HG02943 (cell line): ENCODE results near the gene KCNG2.

ENCODE experiments used
- ATAC-seq: cut with Tn5 transposase; IDR thresholded peaks from one replicate; pipeline ENCODE4 v1.9.1; 2021; ENCODE audit warnings: mild to moderate bottlenecking, low read depth, moderate library complexity; ENCODE audit not compliant: unreplicated experiment

KCNG2 gene

GRCh38 chr18:79796531-79797405 is 970 bp upstream of the KCNG2 start:
- no peak for ATAC-seq

DNA sequence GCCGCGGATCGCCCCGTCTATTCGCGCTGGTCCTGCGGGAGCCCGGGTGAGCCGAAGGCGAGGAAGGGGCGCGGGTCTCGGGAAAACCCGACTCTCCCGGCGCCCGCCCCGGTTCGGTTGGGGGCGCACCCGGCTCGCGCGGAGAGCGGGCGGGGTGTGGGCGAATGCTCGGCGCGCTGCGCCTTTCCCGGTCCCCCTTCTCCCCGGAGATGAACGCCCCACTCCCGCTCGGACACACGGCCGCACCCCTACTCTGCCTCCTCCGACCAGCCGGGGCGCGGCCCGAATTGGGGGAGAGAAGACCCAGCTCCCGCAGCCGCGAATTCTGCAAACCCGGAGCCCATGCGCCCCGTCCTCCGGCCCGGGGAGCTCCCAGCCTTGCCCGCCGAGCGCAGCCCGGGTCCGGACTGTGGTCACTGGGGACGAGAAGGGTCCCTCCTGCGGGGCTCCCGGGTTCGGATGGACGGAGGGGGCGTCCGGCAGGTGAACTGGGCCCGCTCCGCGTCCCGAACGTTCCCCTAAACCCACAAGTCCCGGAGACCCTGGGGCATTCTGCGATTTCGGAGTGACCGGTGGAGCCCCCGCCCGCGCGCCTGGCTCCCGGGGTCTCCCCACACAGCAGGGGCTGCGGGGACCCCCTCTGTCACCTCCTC is 734 bp downstream of the KCNG2 start:
- no peak for ATAC-seq

- ATAC-seq = no peak
Observed at GRCh38 chr18:79798999-79799370, 1.2 kb downstream of the KCNG2 start.

DNA sequence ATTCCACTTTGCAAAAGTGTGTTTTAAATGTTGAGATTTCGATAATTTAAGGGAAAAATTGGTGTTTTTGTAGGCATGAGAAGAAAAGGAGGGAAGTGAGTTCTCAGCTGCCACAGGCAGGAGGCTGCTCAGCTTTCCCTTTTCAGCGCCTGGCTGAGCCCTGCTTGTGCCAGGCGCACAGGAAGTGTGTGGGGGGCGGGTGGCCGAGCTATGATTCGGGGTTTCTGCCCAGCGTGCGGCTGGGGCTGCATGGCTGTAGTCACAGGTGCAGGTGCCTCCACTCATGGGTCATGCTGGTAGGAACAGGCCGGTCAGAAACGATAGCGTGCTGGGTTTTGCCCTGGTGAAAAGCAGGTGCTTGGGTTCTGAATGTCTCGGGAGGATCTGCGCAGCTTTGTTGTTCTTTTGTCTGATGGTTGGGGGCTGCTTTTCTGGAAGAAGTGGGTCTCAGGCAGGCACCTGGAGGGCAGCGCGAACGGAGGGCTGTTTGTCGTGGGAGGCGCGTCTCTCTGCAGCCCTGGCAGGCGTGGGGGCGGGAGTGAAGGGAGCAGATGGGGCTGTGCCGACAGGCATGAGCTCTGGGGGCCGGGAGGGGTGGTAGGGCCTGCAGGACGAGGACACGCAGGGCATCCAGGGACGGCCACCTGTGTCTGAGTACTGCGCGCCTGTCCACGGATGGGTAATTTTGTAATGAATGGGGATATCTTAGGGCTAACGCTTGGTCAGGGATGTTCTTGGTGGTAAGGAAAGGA is 2.1 kb downstream of the KCNG2 start:
- no peak for ATAC-seq

- ATAC-seq = no peak
Observed at GRCh38 chr18:79800371-79801180, 2.8 kb downstream of the KCNG2 start.

DNA sequence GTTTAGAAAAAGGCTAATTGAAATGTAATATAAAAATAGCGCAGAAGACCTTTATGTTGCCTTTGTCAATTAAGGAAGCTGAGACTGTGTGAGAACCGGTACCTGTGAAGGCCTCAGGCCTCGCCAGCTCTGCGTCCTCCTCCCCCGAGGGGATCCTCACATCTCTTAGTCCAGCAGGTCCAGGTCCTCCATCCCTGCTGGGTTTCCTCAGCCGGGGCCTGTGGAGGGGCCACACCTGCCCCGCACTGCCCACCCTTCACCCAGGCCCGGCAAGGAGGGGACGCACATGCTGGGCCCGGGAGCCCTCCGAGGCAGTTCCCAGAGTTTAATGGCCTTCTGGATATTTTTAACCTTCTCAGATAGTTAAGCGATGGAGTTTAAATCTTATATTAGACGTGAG is 3.5 kb downstream of the KCNG2 start:
- no peak for ATAC-seq

DNA sequence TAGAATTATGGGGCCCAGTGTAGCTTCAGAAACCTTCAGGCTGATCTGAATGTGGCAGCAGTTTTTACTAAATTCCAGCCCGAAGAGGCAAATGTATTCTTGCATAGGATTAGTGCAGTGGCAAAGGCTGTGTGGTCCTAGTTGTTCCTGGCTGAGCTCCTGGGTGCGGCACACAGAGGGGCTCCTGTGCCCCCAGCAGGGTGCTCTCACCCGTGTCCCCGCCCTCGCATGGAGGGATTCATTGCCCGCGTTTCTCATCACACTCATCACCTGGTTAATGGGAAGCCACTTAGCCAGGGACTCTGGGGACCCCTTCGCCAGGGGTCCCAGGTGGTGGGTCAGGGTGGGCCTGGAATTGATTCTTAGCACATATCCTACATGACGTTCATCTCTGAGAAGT is 3.9 kb downstream of the KCNG2 start:
- ATAC-seq = no peak

DNA sequence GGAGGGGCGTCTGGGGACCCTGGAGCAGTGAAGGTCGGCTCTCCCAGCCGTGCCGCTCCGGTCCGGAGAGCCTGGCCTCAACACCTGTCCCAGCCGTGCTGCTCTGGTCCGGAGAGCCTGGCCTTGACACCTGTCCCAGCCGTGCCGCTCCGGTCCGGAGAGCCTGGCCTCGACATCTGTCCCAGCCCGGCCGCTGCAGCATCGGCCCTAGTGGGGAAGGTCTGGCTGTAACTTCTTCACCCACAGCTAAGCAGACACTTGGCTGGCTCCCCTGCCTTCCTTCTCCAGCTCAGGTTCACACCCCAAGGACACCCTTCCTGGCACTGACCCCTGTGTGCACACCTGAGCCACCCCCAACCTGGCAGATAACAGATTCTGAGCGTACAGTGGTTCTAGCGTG is 4.6 kb downstream of the KCNG2 start:
- no peak for ATAC-seq

DNA sequence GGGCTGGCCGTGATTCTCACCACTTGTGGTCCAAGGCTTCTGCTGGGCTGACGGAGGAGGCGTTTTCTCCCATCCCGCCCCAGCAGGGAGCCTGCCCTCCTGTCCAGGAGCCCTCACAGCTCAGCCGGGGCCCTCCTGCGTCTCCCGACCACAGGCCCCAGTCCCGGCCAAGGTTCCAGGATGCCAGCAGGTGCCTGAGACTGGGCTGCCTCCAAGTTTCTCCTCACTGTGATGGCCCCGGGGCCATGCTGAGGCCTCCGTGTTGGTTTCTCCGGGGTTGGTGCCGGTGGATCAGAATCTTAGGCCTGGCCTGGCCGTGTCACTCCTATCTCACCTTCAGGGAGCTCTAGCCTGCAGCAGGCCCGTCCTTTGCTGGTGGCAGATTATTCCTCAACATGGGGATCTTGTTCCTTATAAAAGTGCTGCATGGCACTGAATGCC is 5.9 kb downstream of the KCNG2 start:
- ATAC-seq = no peak

GRCh38 chr18:79804130-79804787 is 6.5 kb downstream of the KCNG2 start:
- ATAC-seq = no peak

DNA sequence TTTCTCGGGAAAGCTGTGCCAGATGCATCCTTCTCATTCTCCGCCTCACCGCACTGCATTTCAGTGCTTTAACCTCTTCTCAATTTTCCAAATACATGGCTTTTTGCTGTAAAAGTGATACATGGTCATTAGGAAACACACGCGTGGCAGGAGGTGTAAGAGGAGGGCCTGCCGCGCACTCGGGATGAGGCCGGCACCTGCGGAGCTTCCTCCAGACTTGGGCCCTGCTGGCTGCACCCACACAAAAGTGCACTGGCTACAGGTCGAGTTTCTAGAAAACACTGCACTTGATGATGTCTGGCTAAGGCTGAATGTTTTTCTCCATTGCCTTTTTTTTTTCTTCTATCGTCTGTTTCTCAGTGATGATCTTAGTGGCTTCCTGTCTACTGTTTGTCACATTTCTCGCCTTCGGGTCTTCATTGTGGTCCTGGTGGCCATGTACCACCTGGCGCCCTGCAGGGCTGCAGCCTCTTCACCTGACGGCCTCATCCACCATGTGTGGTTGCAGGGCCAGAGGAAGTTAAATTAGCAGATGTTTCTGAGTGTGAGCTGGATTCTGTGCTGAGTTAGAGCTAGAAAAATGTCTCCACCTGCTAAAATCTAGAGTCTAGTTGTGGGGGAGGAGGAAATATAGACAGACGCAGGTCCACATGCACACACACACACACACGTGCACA is 7.6 kb downstream of the KCNG2 start:
- no peak for ATAC-seq

- ATAC-seq = no peak
Observed at GRCh38 chr18:79805926-79806487, 8.3 kb downstream of the KCNG2 start.

GRCh38 chr18:79806976-79807841 is 9.5 kb downstream of the KCNG2 start:
- ATAC-seq = no peak

DNA sequence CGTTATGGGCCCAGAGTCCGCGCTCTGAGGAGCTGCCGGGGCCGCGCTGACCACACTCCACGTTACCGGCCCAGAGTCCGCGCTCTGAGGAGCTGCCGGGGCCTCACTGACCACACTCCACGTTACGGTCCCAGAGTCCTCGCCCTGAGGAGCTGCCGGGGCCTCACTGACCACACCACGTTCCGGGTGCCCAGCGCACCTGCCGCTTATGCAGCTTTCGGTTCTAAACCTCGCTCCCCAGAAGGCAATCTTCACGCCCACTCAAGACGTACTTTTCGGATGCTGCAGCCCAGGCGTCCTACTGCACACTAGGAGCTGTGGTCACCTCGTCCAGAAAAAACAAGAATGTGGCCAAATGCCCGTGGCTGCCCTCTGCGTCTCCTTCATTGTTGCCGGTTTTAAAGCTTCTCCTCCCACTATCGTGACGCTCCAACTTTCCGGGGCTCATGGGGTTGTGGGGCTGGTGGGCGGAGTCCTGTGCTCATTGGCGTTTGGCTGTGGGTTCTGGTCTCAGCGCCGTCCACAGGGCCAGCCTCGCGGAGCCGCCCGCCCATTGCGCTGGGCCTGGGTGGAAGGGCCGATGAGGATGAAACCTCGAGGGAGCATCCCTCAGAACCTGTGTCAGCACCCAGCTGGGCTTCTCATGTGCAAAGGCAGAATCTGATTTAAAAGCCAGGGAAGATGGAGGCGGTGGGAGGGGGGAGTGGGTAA is 11.9 kb downstream of the KCNG2 start:
- no peak for ATAC-seq

DNA sequence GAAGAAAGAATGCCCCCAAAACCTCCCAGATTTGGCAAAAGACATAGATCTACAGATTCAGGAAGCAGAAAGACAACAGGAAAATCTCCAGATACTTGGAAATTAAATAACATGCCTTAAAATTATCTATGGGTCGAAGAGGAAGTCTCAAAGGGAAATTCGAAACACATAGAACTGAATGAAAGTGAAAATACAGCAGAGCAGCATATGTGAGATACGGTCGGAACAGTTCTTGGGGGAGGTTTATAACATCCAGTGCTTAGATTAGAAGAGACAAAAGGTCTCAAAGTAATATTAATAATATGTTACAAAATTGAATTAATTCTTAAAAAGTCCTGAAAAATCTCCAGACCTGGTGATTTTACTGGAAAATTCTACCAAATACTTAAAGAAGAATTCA is 14.3 kb downstream of the KCNG2 start:
- no peak for ATAC-seq

DNA sequence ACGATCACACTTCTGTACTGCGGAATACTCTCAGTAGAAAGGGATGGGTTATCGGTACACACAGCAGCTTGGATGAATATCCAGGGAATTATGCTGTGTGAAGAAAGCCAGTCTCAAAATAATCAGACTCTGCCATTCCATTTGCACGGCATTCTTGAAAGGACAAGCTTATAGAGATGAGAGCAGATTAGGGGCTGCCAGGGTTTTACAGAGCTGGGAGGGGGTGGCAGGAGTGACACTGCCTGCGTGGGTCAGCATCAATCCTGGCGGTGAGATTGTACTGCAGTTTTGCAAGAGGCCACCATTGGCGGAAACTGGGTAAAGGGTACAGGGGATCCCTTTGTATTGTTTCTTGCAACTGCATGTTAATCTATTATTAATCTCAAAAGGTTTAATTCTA is 16.6 kb downstream of the KCNG2 start:
- ATAC-seq = no peak

DNA sequence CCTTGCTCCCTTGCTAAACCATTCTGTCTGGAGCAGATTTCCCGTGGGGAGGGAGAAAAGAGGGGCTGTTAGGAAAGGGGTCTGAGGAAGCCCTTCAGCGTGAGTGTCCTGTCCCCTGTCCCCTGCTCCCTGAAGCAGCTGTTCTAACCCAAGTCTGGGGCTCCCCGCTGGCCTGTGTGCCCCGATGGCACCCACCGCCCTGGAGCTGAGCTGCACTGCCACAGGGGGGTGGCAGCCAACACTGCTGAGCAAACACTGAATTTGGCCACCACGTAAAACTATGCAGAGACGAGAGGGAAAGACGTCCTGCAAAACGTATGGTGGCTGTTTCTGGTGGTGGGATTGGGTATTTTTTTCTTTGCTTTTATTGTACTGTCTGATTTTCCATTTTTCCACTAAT is 17.9 kb downstream of the KCNG2 start:
- ATAC-seq = no peak

DNA sequence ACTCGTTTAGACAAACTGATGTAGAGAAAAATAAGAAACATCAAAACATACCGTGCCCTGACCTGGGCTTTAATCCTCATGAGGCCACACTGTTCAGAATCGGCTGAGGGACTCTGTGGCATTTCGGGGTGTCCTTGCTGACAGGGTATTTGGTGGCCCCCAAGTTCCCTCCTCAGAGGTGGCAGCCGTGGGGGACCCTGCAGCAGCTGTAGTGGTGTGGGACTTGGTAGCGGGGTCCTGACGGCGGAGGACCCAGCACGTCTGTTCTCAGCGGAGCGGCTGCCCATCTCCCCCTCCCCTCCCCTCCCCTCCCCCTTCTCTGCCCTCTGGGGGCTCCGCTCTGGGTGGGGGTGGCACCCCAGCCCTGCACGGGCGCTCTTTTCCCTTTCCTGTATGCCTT is 18.4 kb downstream of the KCNG2 start:
- no peak for ATAC-seq
